Inferior parietal cortex (tissue), 1 donor: ENCODE data around the gene MRPL18.
"Not testable (repeated sequence)": the region's sequence is repeated elsewhere in the genome, so short reads cannot be mapped to it uniquely, and the experiment has no call there.

ENCODE experiments used
- DNase-seq: peaks from one replicate; pipeline ENCODE4 v3.0.0-alpha.2; 2016; ENCODE audit errors: extremely low spot score

The MRPL18 gene

DNA sequence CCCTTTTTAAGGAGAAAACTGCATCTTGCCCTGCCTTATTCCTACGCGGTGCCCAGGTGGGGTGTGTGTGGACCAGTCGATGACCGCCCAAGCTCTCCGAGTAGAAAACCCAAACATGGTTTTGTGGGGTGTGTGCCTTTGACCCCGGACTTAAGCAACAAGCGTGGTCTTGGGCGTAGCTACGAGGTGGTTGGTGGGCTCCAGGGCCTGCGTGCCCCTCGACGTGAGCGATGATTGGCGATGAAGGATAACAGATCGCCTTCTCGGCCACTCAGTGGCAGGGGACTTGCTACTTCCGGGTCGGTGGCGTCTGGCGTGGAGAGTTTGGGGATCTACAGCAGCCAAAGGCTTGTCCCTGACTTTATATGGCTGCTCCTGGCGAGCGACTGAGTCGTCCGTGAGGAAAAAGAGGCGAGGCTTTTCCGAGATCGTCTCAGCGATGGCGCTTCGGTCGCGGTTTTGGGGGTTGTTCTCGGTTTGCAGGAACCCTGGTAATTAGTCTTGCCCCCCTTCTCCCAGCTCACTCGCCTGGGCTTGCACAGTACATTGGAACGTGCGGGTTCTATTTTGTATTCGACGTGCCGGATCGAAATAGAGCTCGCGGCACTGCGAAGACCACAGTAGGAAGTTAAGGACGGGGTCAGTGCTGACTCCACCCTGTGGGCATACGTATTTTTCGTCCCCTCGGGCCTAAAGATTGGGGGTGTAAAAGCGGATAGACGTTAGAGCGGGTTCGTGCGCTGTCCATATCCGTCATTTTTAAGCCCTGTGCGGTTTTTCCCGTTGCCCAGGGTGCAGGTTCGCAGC, at the start of gene MRPL18:
MRPL18 (plus strand) TSS at position 319 of the 807 bp plus-strand sequence; CDS start at position 440, 121 bp downstream.
- peak; percentile 98 for DNase-seq

DNA sequence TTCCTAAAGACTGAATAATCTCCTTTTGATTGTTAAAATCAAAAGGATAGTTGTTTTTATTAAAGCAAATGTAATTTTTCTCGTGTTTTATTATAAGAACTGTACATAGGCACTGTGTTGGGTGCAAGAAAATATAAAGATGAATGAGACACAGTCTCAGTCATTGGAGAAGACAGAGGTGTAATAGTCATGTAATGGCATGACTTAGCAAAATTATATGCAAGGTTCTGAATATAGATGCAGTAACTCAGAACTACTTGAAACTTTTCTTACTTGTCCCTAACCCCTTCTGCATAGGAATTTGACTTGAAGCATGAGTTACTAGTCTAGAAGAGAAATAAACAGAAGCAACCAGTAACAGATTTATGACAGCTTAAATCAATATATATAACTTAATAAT, 48.1 kb upstream of the MRPL18 start:
- DNase-seq = no peak

DNA sequence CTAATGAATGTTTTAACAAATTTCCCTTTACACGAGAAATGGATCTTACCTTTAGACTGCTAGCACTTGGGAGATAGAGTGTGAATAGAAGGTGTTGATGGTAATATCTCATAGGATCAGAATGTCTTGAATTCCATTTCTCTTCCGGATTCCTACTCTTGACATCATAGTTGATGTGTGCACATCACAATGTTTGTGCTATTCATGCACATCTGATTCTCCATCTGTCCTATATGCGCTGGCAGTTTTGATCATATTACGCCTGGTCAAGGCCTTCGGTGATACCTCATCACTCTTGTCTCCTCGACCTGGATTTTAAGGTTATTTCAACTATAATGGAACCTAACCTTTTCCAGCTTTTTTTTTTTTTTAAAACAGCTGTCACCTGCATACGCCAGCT, 45.2 kb upstream of the MRPL18 start:
- DNase-seq = no peak

DNA sequence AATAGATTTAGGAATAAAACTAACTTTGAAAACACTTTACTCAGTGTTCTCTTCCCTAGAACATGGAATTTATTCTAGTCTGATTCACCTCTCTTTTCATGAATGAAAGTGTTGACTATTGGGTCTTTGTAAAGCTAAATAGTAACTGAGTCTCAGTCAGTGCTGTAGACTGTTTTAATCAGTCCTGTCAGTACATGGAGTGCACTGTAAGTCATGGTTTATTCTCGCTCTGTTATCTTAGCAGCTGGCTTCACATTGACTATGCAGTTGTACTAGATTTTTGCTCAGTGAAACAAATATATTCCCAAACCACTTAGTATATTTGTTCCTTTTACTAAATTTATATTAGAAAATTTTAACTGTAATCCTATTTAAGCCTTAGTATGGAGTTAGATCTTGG, 43.5 kb upstream of the MRPL18 start:
- DNase-seq = no peak

DNA sequence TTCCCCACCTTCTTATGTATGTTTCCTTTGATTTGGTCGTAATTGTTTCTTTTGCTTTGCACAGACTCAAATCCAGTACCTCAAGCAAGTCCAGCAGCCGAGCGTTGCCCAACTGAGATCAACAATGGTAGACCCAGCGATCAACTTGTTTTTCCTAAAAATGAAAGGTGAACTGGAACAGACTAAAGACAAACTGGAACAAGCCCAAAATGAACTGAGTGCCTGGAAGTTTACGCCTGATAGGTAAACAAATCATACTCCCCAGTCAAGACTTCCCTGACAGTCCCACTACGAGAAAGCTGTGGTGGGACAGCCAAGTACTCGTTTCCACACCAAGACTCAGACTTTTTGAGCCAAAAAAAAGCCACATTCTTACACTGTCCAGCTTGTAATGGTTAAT, 42.1 kb upstream of the MRPL18 start:
- DNase-seq = not testable (repeated sequence)

DNA sequence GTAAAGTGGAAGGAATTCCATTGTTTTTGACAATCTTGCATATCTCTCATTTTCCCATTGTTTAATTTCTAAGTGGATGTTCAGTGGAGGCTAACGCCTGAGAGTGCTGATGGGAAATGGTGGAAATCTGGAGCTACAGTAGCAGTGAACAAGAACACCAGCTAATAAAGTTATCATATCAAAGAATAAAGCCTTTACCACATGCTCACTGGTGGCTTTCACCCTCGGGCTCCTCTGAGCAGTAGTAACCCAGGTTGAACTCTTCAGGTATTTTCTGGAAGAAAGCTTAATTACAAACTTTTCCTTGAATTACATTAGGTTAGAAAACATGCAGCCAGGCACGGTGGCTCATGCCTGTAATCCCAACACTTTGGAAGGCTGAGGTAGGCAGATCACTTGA, 38.8 kb upstream of the MRPL18 start:
- DNase-seq = no peak

DNA sequence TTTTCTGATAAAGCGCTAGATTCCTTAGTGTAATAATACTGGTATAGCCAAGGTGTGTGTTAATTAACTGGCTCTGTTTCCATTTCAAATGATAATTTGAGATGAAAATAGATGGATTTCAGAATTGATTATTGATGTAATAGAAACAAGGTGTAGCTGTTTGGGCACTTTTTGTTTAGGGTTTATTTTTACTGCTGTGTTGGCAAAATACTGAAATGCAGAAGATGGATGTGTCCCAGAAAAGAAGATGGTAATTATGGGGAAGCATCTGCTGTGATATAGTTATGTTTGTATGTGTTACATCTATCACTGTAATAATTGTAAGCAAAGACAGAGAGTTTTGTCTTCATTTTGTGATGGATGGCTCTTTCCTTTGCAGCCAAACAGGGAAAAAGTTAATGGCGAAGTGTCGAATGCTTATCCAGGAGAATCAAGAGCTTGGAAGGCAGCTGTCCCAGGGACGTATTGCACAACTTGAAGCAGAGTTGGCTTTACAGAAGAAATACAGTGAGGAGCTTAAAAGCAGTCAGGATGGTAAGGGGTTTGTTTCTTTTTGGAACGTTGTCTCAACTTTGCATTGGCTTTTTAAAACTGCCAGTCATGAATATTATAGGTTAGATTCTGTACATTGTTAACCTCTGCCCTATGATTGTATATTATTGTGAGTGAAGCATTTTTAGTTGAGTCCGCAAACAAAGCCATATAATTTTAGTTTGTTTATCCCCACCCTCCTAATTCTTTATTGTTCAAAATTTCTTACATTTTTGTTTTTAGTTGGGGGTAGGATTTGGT, 37.0 kb upstream of the MRPL18 start:
- no peak for DNase-seq

DNA sequence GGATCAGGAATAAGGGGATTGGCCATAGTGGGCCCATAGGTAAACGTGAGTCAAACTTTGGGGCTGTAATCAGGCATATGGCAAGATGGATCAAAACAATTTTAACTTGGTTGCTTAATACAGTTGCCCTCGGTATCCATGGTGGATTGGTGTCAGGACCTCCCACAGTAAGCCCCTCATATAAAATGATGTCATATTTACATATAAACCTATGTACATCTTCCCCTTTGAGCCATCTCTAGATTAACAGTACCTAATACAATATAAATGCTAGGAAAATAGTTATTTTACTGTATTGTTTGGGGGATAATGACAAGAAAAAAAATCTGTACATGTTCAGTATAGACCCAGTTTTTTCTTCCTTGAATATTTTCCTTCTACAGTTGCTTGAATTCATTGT, 35.9 kb upstream of the MRPL18 start:
- DNase-seq = no peak

DNA sequence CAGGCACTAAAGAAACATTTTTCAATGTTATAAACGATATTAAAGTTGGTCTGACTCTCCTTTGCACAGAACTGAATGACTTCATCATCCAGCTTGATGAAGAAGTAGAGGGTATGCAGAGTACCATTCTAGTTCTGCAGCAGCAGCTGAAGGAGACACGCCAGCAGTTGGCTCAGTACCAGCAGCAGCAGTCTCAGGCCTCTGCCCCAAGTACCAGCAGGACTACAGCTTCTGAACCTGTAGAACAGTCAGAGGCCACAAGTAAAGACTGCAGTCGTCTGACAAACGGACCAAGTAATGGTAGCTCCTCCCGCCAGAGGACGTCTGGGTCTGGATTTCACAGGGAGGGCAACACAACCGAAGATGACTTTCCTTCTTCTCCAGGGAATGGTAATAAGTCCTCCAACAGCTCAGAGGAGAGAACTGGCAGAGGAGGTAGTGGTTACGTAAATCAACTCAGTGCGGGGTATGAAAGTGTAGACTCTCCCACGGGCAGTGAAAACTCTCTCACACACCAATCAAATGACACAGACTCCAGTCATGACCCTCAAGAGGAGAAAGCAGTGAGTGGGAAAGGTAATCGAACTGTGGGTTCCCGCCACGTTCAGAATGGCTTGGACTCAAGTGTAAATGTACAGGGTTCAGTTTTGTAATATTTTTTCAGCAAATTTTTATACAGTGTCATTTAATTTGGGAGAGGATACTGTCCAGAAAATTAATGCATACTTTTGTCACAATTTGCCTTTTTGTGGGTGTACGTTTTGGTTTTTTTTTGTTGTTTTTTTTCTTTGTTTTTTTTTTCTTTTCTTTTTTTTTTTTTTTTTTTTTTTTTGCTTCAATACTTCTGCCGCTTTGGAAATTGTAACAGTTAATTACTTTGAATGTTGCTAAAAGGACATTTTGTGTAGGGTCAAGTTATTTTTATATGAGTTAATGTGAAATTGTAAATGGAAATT, 35.0 kb upstream of the MRPL18 start:
- DNase-seq = no peak

DNA sequence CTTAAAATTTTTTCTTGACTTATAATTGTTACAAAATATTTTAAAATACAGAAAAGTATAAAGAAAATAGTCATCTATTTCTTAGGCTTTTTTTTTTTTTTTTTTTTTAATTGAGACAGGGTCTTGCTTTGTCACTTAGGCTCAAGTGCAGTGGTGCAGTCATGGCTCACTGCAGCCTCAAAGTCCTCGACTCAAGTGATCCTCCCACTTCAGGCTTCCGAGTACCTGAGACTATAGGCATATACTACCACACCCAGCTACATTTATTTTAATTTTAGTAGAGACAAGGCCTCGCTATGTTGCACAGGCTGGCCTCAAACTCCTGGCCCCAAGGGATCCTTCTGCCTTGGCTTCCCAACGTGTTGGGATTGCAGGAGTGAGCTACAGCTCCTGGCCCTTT, 33.8 kb upstream of the MRPL18 start:
- DNase-seq = no peak

DNA sequence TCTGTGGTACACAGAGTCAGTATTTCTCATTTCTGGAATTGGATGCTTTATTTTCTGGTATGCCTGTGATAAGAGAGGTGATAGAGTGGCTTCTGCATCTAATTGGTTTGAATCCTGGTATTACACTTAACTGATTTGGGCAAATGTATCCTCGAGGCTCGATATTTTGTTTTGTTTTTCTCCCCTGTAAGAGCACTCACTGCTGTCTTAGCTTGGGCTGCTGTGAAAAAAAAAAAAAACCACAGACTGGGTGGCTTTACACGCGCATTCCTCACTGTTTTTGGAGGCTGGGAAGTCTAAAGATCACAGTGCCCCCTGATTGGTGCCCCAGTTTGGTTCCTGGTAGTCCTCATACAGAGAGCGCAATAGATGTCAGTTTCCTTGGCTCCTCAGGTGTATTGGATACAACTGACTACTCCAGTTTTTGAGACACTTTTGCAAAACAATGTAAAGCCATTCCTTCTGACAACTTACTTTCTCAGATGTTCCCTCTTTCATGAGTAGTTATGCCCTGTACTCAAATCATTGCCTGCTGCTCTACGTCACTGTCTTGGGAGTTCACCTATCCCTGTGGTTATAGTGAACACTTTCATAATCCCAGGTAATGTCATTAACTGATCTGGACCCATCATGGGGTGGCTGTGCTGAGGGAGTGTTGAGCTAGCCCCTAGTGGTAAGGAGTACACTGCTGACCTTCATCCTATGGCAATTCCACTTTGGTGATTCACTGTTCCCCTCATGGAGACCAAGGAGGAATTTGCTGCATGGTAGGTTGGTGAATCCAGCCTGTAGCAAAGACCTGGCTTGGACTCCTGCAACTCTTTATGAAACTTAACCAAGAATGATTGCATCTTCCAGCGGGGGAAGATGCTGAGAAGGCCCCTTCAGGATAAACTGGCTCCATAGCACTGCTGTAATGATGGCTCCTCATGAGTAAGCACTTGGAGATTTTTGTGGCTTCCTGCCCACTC, 32.0 kb upstream of the MRPL18 start:
- no peak for DNase-seq

DNA sequence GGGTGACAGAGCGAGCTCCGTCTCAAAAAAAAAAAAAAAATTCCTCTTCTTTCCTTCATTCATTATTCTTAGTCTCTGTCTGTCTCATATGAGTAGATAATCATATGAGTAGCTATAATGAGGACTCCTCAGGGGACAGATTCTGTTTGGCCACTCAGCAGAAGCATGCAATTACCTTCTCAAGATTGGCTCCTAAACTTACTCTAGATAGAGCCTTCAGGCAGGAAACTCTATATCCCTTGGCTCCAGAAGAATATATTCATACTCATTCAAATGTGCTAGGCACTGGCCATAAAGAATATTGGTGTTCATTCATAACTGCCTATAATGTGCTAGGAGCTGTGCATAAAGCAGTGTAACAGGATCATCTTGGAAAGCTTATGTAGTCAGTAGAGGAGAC, 30.6 kb upstream of the MRPL18 start:
- no peak for DNase-seq

DNA sequence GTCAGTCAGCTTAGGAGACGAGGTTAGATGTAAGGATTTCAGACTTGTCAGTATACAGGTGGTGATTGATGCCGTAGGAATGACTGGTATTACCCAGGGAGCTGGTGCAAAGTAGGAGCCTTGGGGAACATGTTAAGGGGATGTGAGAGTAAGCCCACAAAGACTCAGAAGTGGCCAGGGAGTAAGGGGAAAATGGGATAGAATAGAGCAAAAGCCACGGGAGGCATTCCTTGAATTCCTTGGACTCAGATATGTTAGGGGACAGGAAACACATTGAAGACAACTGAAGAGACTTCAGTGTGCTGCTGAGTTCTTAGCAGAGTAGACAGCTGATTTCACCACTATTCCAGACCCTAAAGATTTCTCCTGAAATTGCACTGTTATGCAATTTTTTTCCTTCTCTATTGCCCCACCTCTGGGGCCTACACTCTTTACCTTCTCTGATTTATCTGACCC, 29.6 kb upstream of the MRPL18 start:
- no peak for DNase-seq

DNA sequence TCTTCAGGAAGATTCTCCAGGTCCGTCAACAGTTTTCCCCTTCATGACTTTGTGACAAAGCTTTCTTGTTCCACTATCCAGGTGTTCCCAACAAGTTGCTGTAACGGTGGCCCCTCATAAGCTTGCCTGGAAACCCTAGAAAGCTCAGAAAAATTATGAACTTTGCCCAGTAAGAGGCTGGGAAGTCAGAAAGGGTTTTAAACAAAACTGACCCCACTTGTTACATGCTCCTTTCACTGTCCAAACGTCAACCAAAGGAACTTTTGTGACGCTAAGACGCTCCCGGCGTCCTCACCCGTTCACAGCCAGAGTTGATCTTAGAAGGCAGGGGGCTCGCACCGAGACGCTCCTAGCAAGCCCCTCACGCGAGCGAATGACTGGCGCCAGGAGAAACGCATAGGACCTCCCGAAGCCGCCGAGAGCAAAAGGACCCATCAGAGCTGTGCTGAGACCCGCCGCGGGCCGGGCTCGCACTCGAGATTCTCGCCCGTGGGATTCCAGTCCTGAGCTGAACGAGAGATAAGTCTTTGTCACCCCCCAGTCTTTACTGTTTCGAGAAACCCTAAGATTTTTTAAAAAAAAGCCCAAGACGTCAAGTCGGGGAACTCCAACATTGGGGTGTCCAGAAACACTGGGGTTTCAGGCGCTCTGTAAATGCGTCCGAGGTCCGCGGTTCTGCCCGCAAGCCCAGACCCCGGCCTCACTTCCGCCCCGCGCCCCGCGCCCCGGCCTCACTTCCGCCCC, 29.0 kb upstream of the MRPL18 start:
- DNase-seq = no peak

DNA sequence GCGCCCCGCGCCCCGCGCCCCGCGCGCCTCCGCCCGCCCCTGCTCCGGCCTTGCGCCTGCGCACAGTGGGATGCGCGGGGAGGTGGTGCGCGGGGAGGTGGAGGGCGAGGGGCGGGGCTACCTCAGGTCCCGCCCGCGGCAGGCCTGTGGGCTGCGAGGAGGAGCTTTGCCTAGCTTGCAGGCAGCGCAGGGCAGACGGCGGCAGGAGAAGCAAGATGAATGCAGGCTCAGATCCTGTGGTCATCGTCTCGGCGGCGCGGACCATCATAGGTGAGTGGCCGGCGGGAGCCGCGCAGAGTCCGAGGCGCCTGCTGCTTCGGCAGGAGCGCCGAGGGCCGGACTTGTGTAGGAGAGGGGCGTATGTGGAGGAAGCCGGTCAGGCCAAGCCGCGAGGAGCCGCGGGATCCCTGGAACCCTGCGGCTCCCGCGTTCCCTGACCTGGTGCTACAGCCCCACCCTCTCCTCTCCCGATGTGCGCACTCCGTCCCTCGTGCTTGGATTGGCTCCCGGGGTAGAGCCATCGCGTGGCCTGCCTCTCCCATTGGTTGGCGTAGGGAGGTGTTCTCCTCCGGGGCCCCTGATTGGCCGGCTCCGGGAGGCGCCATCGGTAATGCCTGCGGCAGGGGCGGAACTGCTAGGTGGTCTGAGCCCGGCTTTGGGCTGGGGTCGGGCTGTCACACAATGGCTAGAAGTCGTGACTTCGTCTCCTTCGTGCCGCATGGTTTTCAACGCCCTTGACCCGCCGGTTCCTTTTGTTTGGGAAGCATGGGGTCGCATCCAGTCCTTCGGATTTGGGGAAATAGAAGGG, 28.2 kb upstream of the MRPL18 start, which contains the start of gene ACAT2:
ACAT2 (plus strand) TSS at position 173 of the 808 bp plus-strand sequence; CDS start at position 216, 43 bp downstream.
- DNase-seq = peak; percentile 98

DNA sequence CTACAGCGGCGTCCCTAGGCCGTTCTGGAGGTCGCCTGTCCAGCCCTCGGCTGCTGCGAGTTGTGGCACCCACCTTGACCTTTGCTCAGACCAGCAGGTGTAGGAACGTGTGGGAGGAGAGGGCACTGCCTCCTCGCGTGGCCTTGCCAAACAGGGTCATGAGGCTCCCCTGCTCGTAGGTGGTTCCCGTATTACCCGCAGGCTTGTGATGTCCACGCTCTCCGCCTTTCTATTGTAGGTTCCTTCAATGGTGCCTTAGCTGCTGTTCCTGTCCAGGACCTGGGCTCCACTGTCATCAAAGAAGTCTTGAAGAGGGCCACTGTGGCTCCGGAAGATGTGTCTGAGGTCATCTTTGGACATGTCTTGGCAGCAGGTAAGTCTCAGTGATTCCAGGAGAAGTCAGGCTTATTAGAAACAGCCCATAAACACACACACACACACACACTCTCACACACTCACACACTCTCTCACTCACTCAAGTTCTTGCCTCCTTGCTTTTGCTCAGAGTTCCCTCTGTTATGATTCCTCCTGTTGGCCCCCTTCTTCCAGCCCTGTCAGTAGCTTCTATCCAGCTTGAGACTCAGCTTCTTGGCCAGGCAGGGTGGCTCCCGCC, 27.5 kb upstream of the MRPL18 start:
- no peak for DNase-seq

DNA sequence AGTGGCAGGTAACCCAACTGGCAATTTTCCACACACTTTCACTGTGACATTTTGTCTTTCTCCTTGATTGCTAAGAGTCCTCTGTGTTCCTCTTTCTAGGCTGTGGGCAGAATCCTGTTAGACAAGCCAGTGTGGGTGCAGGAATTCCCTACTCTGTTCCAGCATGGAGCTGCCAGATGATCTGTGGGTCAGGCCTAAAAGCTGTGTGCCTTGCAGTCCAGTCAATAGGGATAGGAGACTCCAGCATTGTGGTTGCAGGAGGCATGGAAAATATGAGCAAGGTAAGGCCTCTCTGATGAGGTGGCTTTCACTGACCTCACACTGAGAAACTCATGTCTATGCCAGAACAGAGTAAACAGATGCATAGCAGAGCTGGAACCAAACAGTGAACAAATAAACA, 23.4 kb upstream of the MRPL18 start:
- no peak for DNase-seq

DNA sequence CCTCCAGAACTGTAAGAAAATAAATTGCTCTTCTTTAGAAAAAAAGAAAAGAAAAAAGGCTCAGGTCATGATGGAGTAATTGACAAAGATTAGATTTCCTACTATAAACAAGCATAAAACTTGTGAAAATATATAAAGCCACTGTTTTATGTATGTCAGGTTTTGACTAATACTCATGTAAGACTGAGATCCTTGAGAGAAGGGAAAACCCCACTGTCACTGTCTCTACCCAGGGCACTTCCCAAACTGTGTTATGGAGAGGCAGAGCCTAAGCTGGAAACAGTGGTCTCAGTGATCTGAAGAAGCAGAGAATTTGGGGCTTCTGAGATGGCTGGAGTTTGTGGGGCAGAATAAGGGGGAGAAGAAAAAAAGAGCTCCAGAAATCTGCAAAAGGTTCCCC, 20.8 kb upstream of the MRPL18 start:
- DNase-seq = no peak

DNA sequence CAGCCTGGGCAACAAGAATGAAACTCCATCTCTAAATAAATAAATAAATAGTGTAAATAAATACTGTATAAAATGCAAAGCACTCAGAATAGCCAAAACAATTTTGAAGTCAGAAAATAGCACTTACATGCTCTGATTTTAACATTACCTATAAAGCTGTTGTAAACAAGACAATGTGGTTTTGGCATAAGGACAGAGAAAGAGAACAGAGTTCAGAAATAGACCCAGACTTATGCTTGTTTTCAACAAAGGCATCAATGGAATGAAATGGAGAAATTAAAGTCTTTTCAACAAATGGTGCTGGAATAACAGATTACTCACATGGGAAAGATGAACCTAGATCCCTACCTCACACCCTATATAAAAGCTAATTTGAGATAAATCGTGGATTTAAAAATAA, 18.1 kb upstream of the MRPL18 start:
- no peak for DNase-seq
